ENCODE data around the gene FLVCR2. TPM values are rescaled to one million over a fixed set of nuclear protein-coding genes. Genes with fewer than 3 reads are reported as not detected.

The FLVCR2 gene
- total RNA-seq, 1 donor from 2014 or later: 3.4 TPM

DNA sequence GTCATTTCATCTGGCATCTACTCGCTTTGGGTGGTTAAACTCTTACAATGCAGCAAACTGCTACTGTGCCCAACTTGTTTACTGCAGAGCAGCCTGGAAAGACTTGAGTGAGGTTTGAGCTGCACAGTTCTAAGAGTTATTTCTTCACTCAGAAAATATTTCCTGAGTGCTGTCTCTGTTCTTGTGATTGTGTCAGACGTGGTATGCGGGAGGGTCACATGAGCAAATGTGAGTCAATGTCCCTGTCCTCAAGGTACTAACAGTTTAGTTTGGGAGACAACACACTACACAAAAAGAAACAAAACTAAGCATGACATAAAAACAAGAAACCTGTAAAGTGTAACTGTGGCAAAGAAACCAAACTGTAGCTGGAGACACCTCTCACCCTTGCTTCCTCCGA, 32.4 kb downstream of the FLVCR2 start:
- Histone ChIP-seq H3K27me3 (no peaks in the 10 kb centered on the region), H3K27ac (peak overlapping the region in 1 of 2 donors; percentile 29), H3K36me3 (no peaks in the 10 kb centered on the region), H3K4me3 (no peak overlapping the region), H3K4me1 (no peaks in the 10 kb centered on the region), H3K9me3 (no peaks in the 10 kb centered on the region)
- intact Hi-C loops (cut with DNase I): no loop called here
- TF ChIP-seq, protein P1, sequence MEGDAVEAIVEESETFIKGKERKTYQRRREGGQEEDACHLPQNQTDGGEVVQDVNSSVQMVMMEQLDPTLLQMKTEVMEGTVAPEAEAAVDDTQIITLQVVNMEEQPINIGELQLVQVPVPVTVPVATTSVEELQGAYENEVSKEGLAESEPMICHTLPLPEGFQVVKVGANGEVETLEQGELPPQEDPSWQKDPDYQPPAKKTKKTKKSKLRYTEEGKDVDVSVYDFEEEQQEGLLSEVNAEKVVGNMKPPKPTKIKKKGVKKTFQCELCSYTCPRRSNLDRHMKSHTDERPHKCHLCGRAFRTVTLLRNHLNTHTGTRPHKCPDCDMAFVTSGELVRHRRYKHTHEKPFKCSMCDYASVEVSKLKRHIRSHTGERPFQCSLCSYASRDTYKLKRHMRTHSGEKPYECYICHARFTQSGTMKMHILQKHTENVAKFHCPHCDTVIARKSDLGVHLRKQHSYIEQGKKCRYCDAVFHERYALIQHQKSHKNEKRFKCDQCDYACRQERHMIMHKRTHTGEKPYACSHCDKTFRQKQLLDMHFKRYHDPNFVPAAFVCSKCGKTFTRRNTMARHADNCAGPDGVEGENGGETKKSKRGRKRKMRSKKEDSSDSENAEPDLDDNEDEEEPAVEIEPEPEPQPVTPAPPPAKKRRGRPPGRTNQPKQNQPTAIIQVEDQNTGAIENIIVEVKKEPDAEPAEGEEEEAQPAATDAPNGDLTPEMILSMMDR (IDR thresholded peaks at IDR 0.05): no peak
- no peak for DNase-seq (ENCODE audit: low spot score in 2 of 2)

DNA sequence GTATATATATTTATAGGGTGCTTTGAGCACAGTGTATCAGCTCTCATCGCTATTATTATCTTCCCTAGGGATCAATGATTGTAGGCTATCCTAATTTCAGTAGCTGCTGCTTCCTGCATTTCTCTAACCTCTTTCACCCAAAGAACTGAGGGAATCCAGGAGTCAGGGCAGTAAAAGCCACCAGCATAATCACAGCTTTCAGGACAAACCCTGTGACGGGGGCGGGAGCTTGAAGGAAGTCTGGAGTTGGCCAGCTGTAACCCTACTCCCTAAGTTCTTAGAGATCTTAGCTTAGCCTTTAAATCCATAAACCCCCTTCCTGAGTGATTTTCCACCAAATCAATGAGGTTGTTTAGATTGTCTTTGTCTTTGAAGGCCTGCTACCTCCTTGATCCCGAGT, 33.7 kb downstream of the FLVCR2 start:
- Histone ChIP-seq H3K9me3 (no peaks in the 10 kb centered on the region), H3K4me3 (no peak overlapping the region), H3K27ac (no peak overlapping the region), H3K36me3 (no peaks in the 10 kb centered on the region), H3K4me1 (no peaks in the 10 kb centered on the region), H3K27me3 (no peaks in the 10 kb centered on the region)
- DNase-seq (ENCODE audit: low spot score in 2 of 2): no peak
- TF ChIP-seq, protein P1 (IDR thresholded peaks at IDR 0.05): no peak
- intact Hi-C loops (cut with DNase I): no loop called here

DNA sequence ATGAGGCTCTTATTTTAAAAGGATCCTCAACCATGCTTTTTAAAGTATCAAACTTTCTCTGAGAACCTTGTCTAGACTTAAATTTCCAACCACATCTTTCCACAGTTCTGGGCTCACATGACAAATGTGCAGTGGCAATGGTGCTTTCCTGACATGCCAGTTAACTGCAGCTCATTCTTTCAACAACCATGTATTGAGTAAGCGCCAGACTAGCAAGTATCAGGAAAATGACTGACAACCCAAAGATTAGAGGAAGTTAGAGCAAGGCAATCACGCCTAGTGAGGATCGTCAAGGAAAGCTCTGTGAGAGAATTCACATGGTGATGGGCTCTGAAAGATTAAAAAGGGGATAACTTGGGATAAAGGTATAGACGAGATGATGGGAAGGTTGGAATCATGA, 35.8 kb downstream of the FLVCR2 start:
- TF ChIP-seq, protein P1 (IDR thresholded peaks at IDR 0.05): no peak
- no peaks in the 10 kb centered on the region for H3K27me3 ChIP-seq
- no peaks in the 10 kb centered on the region for H3K36me3 ChIP-seq
- no peak overlapping the region for H3K4me3 ChIP-seq
- intact Hi-C loops (cut with DNase I): no loop called here
- no peak for DNase-seq (ENCODE audit: low spot score in 2 of 2)
- no peaks in the 10 kb centered on the region for H3K9me3 ChIP-seq
- H3K27ac ChIP-seq: no peak overlapping the region
- H3K4me1 ChIP-seq: no peaks in the 10 kb centered on the region

DNA sequence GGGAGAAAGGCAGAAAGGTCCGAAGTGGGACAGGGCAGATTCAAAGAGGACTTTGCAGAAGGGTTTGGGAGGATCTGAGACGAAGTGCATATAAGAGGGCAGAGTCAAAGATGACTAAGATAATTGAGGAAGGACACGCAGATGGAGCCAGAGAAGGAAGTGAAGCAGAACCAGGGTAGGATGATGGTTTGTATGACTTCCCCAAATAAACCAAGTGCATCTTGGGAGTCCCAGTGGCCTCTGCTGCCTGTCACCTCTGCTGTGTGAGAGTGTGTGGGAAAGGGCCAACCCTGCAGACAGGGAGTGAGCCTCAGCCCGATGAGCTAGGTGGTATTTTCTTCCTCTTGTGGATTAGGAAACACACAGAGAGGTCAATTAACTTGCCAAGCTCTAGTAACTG, 36.8 kb downstream of the FLVCR2 start:
- Histone ChIP-seq H3K36me3 (no peaks in the 10 kb centered on the region), H3K27me3 (no peaks in the 10 kb centered on the region), H3K4me1 (no peaks in the 10 kb centered on the region), H3K9me3 (no peaks in the 10 kb centered on the region), H3K27ac (no peak overlapping the region), H3K4me3 (no peak overlapping the region)
- intact Hi-C loops (cut with DNase I): no loop called here
- peak in 1 of 2 donors; percentile 65 for DNase-seq (ENCODE audit: low spot score in 2 of 2)
- TF ChIP-seq, protein P1 (IDR thresholded peaks at IDR 0.05): no peak

DNA sequence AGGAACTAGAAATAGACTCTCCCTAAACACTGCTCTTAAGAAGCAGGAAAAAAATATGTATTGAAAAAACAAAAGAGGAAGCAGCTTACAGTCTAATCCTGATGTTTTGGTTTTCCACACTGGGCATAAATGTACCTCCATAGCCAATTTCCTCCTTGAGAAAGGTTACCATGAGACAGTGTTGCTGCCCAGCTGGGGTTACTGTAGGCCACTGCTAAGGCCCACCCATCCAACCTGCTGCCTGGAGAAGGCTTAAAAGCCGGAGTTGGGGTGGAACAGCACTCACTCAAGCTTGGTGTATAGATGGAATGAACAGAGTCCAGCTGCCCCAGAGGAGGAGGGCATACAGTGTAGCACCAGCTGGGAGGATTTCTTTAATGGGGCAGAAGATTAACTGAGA, 41.1 kb downstream of the FLVCR2 start:
- intact Hi-C loops (cut with DNase I): no loop called here
- H3K4me1 ChIP-seq: no peaks in the 10 kb centered on the region
- no peaks in the 10 kb centered on the region for H3K9me3 ChIP-seq
- H3K4me3 ChIP-seq: no peak overlapping the region
- TF ChIP-seq, protein P1 (IDR thresholded peaks at IDR 0.05): no peak
- no peaks in the 10 kb centered on the region for H3K27me3 ChIP-seq
- H3K36me3 ChIP-seq: no peaks in the 10 kb centered on the region
- H3K27ac ChIP-seq: no peak overlapping the region
- no peak for DNase-seq (ENCODE audit: low spot score in 2 of 2)

DNA sequence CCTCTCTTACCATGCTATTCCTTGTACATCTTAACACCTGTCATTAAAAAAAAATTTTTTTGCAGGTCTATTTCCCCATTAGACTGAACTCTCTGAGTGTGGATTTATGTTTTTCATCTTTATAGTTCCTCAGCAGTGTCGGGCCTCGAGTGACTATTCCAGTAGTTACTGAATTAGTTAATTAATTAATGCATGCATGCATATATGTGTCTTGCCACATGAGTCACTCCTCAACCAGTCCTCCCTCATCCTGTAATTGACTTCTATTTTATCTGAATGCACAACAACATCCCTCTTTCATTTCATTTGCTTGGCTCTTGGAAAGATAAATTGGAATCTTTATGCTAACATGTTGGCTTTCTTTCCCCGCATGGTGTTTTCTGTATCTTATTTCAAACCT, 46.6 kb downstream of the FLVCR2 start:
- H3K4me3 ChIP-seq: no peak overlapping the region
- no peak for DNase-seq (ENCODE audit: low spot score in 2 of 2)
- no peaks in the 10 kb centered on the region for H3K27me3 ChIP-seq
- intact Hi-C loops (cut with DNase I): no loop called here
- TF ChIP-seq, protein P1 (IDR thresholded peaks at IDR 0.05): no peak
- H3K27ac ChIP-seq: no peak overlapping the region
- H3K4me1 ChIP-seq: no peaks in the 10 kb centered on the region
- H3K36me3 ChIP-seq: no peaks in the 10 kb centered on the region
- no peaks in the 10 kb centered on the region for H3K9me3 ChIP-seq
